H1 (cell line): ENCODE data around the gene CNBD2. TPM values are rescaled to one million over a fixed set of nuclear protein-coding genes. Genes with fewer than 3 reads are reported as not detected.

Experiments
- CTCF ChIA-PET: fragments of 300-600 bp; sonication (Branson Sonifier 250); formaldehyde crosslinking; loops from one replicate; lab custom pipeline; 2021; ENCODE audit not compliant: partially characterized antibody; lab: Charles Lee
- POLR2A ChIA-PET: fragments of 300-600 bp; sonication (Branson Sonifier 250); formaldehyde crosslinking; loops from one replicate; lab custom pipeline; 2021; ENCODE audit warnings: inconsistent platforms; ENCODE audit not compliant: partially characterized antibody; lab: Charles Lee
- DNase-seq, 2 experiments: peaks; one replicate each; pipeline versions ENCODE4 v3.0.0 to v3.0.0-alpha.2; 2010 to 2022; ENCODE audit warnings: low spot score in 2 of 2, low read depth in 1 of 2, mixed read lengths in 1 of 2
- FAIRE-seq: peaks from 2 replicates; lab custom pipeline; 2011; peaks lifted over from hg19 to GRCh38; lab: Jason Lieb, UNC
- H2AFZ ChIP-seq: 2 replicates; pipeline ENCODE4 v1.8.1; 2012; ENCODE audit warnings: low read length, inconsistent platforms
- H2AK5ac ChIP-seq: 2 replicates; pipeline ENCODE4 v1.6.1; 2013; ENCODE audit warnings: low read depth, low read length
- H2BK120ac ChIP-seq: replicated peaks from 2 replicates; pipeline ENCODE3; 2013; ENCODE audit warnings: low read depth, low read length, inconsistent platforms
- H2BK12ac ChIP-seq: 2 replicates; pipeline ENCODE4 v1.6.1; 2013; ENCODE audit warnings: low read depth, low read length
- H2BK15ac ChIP-seq: 2 replicates; pipeline ENCODE4 v1.6.1; 2013; ENCODE audit warnings: low read length
- H2BK20ac ChIP-seq: 2 replicates; pipeline ENCODE4 v1.6.1; 2013; ENCODE audit warnings: low read length
- H2BK5ac ChIP-seq: 2 replicates; pipeline ENCODE4 v1.6.1; 2013; ENCODE audit warnings: low read depth, low read length
- H3K14ac ChIP-seq: 2 replicates; pipeline ENCODE4 v1.6.1; 2013; ENCODE audit warnings: inconsistent platforms; ENCODE audit not compliant: insufficient read length
- H3K18ac ChIP-seq: 2 replicates; pipeline ENCODE4 v1.6.1; 2013; ENCODE audit warnings: low read length; ENCODE audit errors: extremely low read depth
- H3K23ac ChIP-seq: 2 replicates; pipeline ENCODE4 v1.6.1; 2013; ENCODE audit warnings: inconsistent platforms; ENCODE audit not compliant: insufficient read length
- H3K23me2 ChIP-seq: 2 replicates; pipeline ENCODE4 v1.6.1; 2013; ENCODE audit warnings: low read depth, low read length
- H3K27ac ChIP-seq: 2 replicates; pipeline ENCODE4 v1.6.1; 2011; ENCODE audit warnings: low read depth, low read length, inconsistent platforms
- H3K27me3 ChIP-seq, 4 experiments: replicated peaks in 1 of 4; 1 replicate in 1 of 4; 2 replicates in 3 of 4; pipeline versions ENCODE4 v1.6.1 to v1.8.1; 2011 to 2013; ENCODE audit warnings: low read length in 3 of 4, mild to moderate bottlenecking in 3 of 4, inconsistent platforms in 2 of 4, mixed read lengths in 2 of 4, moderate library complexity in 1 of 4; ENCODE audit not compliant: control insufficient read depth in 3 of 4, insufficient read depth in 3 of 4; ENCODE audit errors: extremely low read depth in 1 of 4
- H3K36me3 ChIP-seq, 4 experiments: 2 replicates each; pipeline versions ENCODE4 v1.6.1 to v1.8.1; 2011 to 2013; ENCODE audit warnings: mild to moderate bottlenecking in 4 of 4, low read length in 3 of 4, moderate library complexity in 2 of 4, control low read depth in 1 of 4, inconsistent platforms in 1 of 4; ENCODE audit not compliant: insufficient read depth in 4 of 4, control insufficient read depth in 2 of 4
- H3K4ac ChIP-seq: replicated peaks from 2 replicates; pipeline ENCODE3; 2013; ENCODE audit warnings: low read length, low read depth, mixed read lengths, inconsistent platforms; ENCODE audit not compliant: insufficient read length
- H3K4me1 ChIP-seq, 4 experiments: replicated peaks in 1 of 4; 1 replicate in 1 of 4; 2 replicates in 3 of 4; pipeline versions ENCODE4 v1.6.1 to v1.8.1; 2011 to 2013; ENCODE audit warnings: low read length in 3 of 4, inconsistent platforms in 2 of 4, mixed read lengths in 1 of 4; ENCODE audit not compliant: insufficient read depth in 4 of 4, control insufficient read depth in 3 of 4
- H3K4me2 ChIP-seq, 2 experiments: 2 replicates each; pipeline versions ENCODE4 v1.6.1 to v1.8.1; 2011 to 2013; ENCODE audit warnings: low read depth in 2 of 2, low read length in 2 of 2, control low read depth in 1 of 2, inconsistent platforms in 1 of 2, mild to moderate bottlenecking in 1 of 2; ENCODE audit not compliant: insufficient read depth in 1 of 2
- H3K4me3 ChIP-seq, 4 experiments: fragments of 200-600, 300-600 bp in 1 of 4; sonication (generic), shearing (Covaris generic), sonication (Bioruptor Twin) in 1 of 4; 2 replicates each; pipeline versions ENCODE4 v1.5.1 to v1.8.1; 2011 to 2016; ENCODE audit warnings: low read length in 4 of 4, low read depth in 3 of 4, control low read depth in 2 of 4, inconsistent platforms in 2 of 4, mild to moderate bottlenecking in 2 of 4, mixed read lengths in 1 of 4, moderate library complexity in 1 of 4; ENCODE audit not compliant: insufficient read depth in 2 of 4; ENCODE audit errors: extremely low read depth in 1 of 4
- H3K56ac ChIP-seq: replicated peaks from 2 replicates; pipeline ENCODE3; 2013; ENCODE audit warnings: low read depth, mild to moderate bottlenecking, mixed read lengths, low read length, inconsistent platforms; ENCODE audit not compliant: insufficient read length
- H3K79me1 ChIP-seq: 2 replicates; pipeline ENCODE4 v1.6.1; 2013; ENCODE audit warnings: low read depth, low read length, control low read depth
- H3K79me2 ChIP-seq, 2 experiments: 2 replicates each; pipeline versions ENCODE4 v1.6.1 to v1.8.1; 2012 to 2013; ENCODE audit warnings: low read length in 2 of 2, mild to moderate bottlenecking in 2 of 2, inconsistent platforms in 1 of 2; ENCODE audit not compliant: insufficient read depth in 2 of 2, control insufficient read depth in 1 of 2
- H3K9ac ChIP-seq, 4 experiments: replicated peaks in 1 of 4; 1 replicate in 1 of 4; 2 replicates in 3 of 4; pipeline versions ENCODE4 v1.6.1 to v1.8.1; 2011 to 2013; ENCODE audit warnings: low read depth in 3 of 4, low read length in 3 of 4, control low read depth in 2 of 4, mild to moderate bottlenecking in 2 of 4, moderate library complexity in 2 of 4, inconsistent platforms in 1 of 4; ENCODE audit errors: extremely low read depth in 1 of 4
- H3K9me3 ChIP-seq, 2 experiments: 2 replicates each; pipeline versions ENCODE4 v1.6.1 to v1.8.1; 2012 to 2013; ENCODE audit warnings: mild to moderate bottlenecking in 2 of 2, moderate library complexity in 2 of 2, control low read depth in 1 of 2, inconsistent platforms in 1 of 2, low read depth in 1 of 2, low read length in 1 of 2, mixed read lengths in 1 of 2; ENCODE audit not compliant: insufficient read depth in 2 of 2
- H4K20me1 ChIP-seq, 2 experiments: replicated peaks in 1 of 2; 2 replicates each; pipeline versions ENCODE3 to v1.8.1; 2011 to 2013; ENCODE audit warnings: inconsistent platforms in 2 of 2, low read length in 2 of 2, mild to moderate bottlenecking in 1 of 2; ENCODE audit not compliant: insufficient read depth in 2 of 2, control insufficient read depth in 1 of 2
- H4K5ac ChIP-seq: 2 replicates; pipeline ENCODE4 v1.6.1; 2013; ENCODE audit warnings: low read length, low read depth, mixed read lengths, inconsistent platforms; ENCODE audit not compliant: insufficient read length
- H4K8ac ChIP-seq: 2 replicates; pipeline ENCODE4 v1.8.0; 2013; ENCODE audit warnings: mild to moderate bottlenecking, moderate library complexity, low read length, inconsistent platforms; ENCODE audit not compliant: insufficient read depth; ENCODE audit errors: extremely low read depth
- H4K91ac ChIP-seq: replicated peaks from 2 replicates; pipeline ENCODE3; 2013; ENCODE audit warnings: low read length, mixed read lengths, inconsistent platforms; ENCODE audit not compliant: insufficient read length
- EZH2 ChIP-seq: fragments of 200-600 bp; sonication (generic); IDR thresholded peaks from 2 replicates; pipeline ENCODE4 v1.7.1; 2012; ENCODE audit warnings: low read depth, mild to moderate bottlenecking, moderate library complexity, low read length, inconsistent platforms; ENCODE audit not compliant: severe bottlenecking
- HDAC6 ChIP-seq: IDR thresholded peaks from one replicate; pipeline ENCODE4 v1.7.1; 2012; ENCODE audit warnings: low read depth, mild to moderate bottlenecking, inconsistent platforms, low read length, moderate library complexity
- KDM4A ChIP-seq: IDR thresholded peaks from one replicate; pipeline ENCODE4 v1.7.1; 2012; ENCODE audit warnings: low read depth, mild to moderate bottlenecking, moderate library complexity, low read length, inconsistent platforms; ENCODE audit not compliant: severe bottlenecking
- TEAD4 ChIP-seq: IDR thresholded peaks from 2 replicates; pipeline ENCODE4 v1.6.1; 2012; ENCODE audit warnings: low read depth, low read length, inconsistent platforms, mixed read lengths
- ZNF274 ChIP-seq: IDR thresholded peaks from 2 replicates; pipeline ENCODE4 v1.7.0; 2012; ENCODE audit warnings: low read length, borderline replicate concordance; ENCODE audit errors: extremely low read depth
- WGBS, 2 experiments: shearing (Covaris generic) in 1 of 2; methylation state at CpG; one replicate each; pipeline versions ENCODE4 v1.1.6 to v1.1.7; 2013 to 2015; ENCODE audit warnings: low lambda C conversion rate in 2 of 2, mixed read lengths in 2 of 2, inconsistent platforms in 1 of 2, low coverage in 1 of 2, missing lambda C conversion rate in 1 of 2; ENCODE audit not compliant: insufficient replicate concordance in 2 of 2, insufficient coverage in 1 of 2, insufficient read length in 1 of 2; ENCODE audit errors: extremely low coverage in 1 of 2, missing lambda C conversion rate in 1 of 2; 5-methylcytosine and 5-hydroxymethylcytosine counted together
- polyA plus RNA-seq, 7 experiments: library from polyadenylated mRNA; depleted of rRNA in 3 of 7; stranded (reverse) in 5 of 7; unstranded in 2 of 7; fragments of >200 nt in 5 of 7; fragments of 200-250 nt in 2 of 7; gene quantifications; 1 replicate in 5 of 7; 2 replicates in 1 of 7; 4 replicates in 1 of 7; pipeline versions ENCODE4 v1.2.1 to v1.2.3, GENCODE V29; 2011 to 2013; ENCODE audit warnings: missing spikeins in 2 of 7, mixed read lengths in 2 of 7
- total RNA-seq: library from RNA; stranded (reverse); fragmentation: NEBNext Ultra II Directional; extraction: Animal tissue kit (Norgen Biotek cat#: 25700); gene quantifications from 2 replicates; pipeline ENCODE4 v1.2.1, GENCODE V29; 2021
- TF ChIP-seq, protein P1 (sequence below), 3 experiments: IDR thresholded peaks; 1 replicate in 2 of 3; 2 replicates in 1 of 3; pipeline versions ENCODE4 v1.5.1 to v1.6.1; 2011; ENCODE audit warnings: low read length in 3 of 3, mild to moderate bottlenecking in 3 of 3, inconsistent platforms in 2 of 3, low read depth in 1 of 3, moderate library complexity in 1 of 3; ENCODE audit not compliant: insufficient read depth in 1 of 3; ENCODE audit errors: control extremely low read depth in 1 of 3
- TF ChIP-seq, protein P2 (sequence below): IDR thresholded peaks from 2 replicates; pipeline ENCODE4 v1.6.1; 2012; ENCODE audit warnings: low read length, inconsistent platforms

Gene CNBD2
- total and polyA plus RNA-seq, 2 of the 8 experiments (the other 6 are each of a cell fraction or from before 2014, with no cell fraction given), result 2.6 to 4.5 TPM

DNA sequence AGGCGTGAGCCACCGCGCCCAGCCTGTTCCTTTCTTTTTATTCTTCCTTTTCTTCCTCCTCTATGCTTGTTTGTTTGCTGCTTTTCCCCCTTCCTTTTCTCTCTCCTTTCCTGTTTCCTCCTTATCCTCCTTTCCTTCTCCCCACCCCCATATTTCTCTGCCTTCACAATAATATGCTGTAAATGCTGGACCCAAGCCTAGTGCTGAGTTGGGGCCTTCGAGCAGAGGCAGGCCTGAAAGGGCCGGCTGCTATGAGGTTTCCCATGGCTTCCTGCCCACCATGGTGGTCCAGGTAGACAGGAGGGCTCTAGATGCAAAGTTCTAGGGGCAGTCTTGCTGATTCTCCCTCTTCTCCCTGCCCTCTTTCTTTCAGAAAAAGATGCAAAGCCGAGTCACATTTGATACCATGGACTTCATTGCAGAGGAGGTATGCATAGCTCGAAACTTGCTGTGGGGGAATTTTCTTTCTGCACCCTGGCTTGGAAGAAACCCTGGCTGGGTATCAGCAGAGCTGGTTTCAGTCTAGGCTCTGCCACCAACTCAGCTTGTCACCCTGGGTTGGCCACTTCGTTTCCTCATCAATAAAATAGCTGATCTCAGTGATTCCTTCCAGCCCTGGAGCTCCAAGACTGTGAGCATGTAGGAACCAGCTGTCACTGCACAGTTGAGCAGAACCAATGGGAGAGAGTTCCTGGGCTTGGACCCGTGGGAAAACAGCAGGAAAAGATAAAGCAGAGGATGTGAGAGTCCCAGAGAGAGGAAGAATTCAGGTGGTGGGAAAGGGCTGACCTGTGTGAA is 7.4 kb downstream of the CNBD2 start:
- H3K23ac ChIP-seq, result no peak overlapping the region
- H2AK5ac ChIP-seq, result no peak overlapping the region
- H4K20me1 ChIP-seq, result no peaks in the 10 kb centered on the region
- peaks cover 0 to 3% of the 10 kb centered on the region in 2 experiments; a peak in 1 of 4 replicates for H3K9me3 ChIP-seq
- H2BK20ac ChIP-seq, result no peak overlapping the region
- H2BK120ac ChIP-seq, result no peak overlapping the region
- H3K79me1 ChIP-seq, result no peaks in the 10 kb centered on the region; the same call in 1 of the 2 replicates
- no peak overlapping the region for H3K56ac ChIP-seq
- WGBS, 2 experiments, result 84% methylated on average over 9 of the region's 9 CpGs; no CpG with 5 or more reads in 1 of the 2 experiments
- no peak overlapping the region for H2AFZ ChIP-seq
- POLR2A ChIA-PET, result interaction anchor here (1.2 kb wide), 1 partner anchor 23 kb away, joined by 3 read pairs; no protein-coding TSS in a partner anchor
- no peaks in the 10 kb centered on the region for H3K23me2 ChIP-seq
- H3K79me2 ChIP-seq, result no peaks in the 10 kb centered on the region
- no peaks in the 10 kb centered on the region; a peak in 1 of 7 replicates for H3K27me3 ChIP-seq
- H4K5ac ChIP-seq, result no peak overlapping the region
- no peaks in the 10 kb centered on the region for H3K4me1 ChIP-seq
- no peak overlapping the region for H3K18ac ChIP-seq
- CTCF ChIA-PET, result interaction anchor here (1.2 to 10.3 kb wide), 4 partner anchors 16 to 181 kb away, joined by 3 to 138 read pairs (median 3); no protein-coding TSS in a partner anchor
- no peak overlapping the region for H2BK12ac ChIP-seq
- H2BK15ac ChIP-seq, result no peak overlapping the region
- H3K4me2 ChIP-seq, result no peak overlapping the region
- H3K27ac ChIP-seq, result no peak overlapping the region
- H4K91ac ChIP-seq, result no peak overlapping the region
- FAIRE-seq (no peak), DNase-seq (no peak)
- no peak overlapping the region for H3K4ac ChIP-seq
- no peak overlapping the region for H3K4me3 ChIP-seq
- no peak overlapping the region for H3K14ac ChIP-seq
- H4K8ac ChIP-seq, result no peak overlapping the region
- H3K9ac ChIP-seq, result no peak overlapping the region
- H2BK5ac ChIP-seq, result no peak overlapping the region
- H3K36me3 ChIP-seq, result no peaks in the 10 kb centered on the region
- TF ChIP-seq TEAD4 (no peak), EZH2 (no peak), KDM4A (no peak), HDAC6 (no peak), ZNF274 (no peak)
- TF ChIP-seq, protein P1, sequence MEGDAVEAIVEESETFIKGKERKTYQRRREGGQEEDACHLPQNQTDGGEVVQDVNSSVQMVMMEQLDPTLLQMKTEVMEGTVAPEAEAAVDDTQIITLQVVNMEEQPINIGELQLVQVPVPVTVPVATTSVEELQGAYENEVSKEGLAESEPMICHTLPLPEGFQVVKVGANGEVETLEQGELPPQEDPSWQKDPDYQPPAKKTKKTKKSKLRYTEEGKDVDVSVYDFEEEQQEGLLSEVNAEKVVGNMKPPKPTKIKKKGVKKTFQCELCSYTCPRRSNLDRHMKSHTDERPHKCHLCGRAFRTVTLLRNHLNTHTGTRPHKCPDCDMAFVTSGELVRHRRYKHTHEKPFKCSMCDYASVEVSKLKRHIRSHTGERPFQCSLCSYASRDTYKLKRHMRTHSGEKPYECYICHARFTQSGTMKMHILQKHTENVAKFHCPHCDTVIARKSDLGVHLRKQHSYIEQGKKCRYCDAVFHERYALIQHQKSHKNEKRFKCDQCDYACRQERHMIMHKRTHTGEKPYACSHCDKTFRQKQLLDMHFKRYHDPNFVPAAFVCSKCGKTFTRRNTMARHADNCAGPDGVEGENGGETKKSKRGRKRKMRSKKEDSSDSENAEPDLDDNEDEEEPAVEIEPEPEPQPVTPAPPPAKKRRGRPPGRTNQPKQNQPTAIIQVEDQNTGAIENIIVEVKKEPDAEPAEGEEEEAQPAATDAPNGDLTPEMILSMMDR (IDR thresholded peaks at IDR 0.05; ENCODE audit: control extremely low read depth in 1 of 3, insufficient read depth in 1 of 3, low read depth in 1 of 3, low read length in 3 of 3), result no peak
- TF ChIP-seq, protein P2, sequence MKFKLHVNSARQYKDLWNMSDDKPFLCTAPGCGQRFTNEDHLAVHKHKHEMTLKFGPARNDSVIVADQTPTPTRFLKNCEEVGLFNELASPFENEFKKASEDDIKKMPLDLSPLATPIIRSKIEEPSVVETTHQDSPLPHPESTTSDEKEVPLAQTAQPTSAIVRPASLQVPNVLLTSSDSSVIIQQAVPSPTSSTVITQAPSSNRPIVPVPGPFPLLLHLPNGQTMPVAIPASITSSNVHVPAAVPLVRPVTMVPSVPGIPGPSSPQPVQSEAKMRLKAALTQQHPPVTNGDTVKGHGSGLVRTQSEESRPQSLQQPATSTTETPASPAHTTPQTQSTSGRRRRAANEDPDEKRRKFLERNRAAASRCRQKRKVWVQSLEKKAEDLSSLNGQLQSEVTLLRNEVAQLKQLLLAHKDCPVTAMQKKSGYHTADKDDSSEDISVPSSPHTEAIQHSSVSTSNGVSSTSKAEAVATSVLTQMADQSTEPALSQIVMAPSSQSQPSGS, result no peak
